ENCODE data around the gene FBN1.

FBN1 gene

DNA sequence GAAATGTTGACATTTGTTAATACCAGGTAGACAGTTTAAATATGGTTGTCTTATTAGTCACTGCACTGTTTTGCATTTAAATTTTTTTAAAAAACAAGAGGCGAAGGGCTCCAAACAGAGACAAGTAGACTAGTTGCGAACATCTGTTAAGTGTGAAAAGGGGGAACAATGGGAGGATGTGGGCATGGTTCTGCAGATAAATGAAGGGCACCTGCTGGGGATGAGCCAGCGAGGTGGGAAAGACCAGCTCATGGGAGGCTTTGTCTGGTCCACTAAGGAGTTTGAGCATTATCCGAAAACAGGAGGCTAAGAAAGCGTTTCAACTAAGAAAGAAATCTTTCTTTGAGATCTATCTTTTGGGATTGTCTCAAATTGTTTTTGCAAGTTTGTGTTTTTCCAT lies 72.7 kb downstream of the FBN1 start:
- H3K4me3 ChIP-seq (ENCODE audit: low read length), result no peak overlapping the region
- TF ChIP-seq ZNF274 (IDR thresholded peaks at IDR 0.05; ENCODE audit: low read depth, low read length), result no peak

DNA sequence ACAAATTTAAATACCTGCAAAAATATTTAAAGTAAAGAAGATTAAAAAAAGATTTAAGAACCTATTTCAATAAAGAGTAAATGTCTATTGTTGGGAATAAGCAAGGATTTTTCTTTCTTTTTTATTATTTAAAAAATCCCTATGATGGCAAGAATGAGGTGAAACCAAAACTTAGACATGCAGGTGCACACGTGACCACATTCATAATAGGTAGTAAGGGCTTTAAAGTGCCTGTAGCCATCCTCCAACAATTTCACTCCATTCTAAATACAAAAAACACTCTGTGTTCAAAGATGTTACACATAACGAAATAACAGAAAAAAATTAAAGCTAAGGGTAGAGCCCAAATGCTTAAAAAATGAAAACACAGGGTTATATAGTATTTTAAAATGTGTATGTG lies 74.0 kb downstream of the FBN1 start:
- TF ChIP-seq ZNF274 (IDR thresholded peaks at IDR 0.05; ENCODE audit: low read depth, low read length), result no peak
- no peak overlapping the region for H3K4me3 ChIP-seq (ENCODE audit: low read length)

GRCh38 chr15:48570822-48571221 lies 74.7 kb downstream of the FBN1 start:
- TF ChIP-seq ZNF274 (IDR thresholded peaks at IDR 0.05; ENCODE audit: low read depth, low read length), result no peak

GRCh38 chr15:48569591-48570302 lies 75.8 kb downstream of the FBN1 start:
- TF ChIP-seq ZNF274 (IDR thresholded peaks at IDR 0.05; ENCODE audit: low read depth, low read length), result no peak

More at GRCh38 chr15:48570822-48571221, 74.7 kb downstream of the FBN1 start:
- no peak overlapping the region for H3K4me3 ChIP-seq (ENCODE audit: low read length)

DNA sequence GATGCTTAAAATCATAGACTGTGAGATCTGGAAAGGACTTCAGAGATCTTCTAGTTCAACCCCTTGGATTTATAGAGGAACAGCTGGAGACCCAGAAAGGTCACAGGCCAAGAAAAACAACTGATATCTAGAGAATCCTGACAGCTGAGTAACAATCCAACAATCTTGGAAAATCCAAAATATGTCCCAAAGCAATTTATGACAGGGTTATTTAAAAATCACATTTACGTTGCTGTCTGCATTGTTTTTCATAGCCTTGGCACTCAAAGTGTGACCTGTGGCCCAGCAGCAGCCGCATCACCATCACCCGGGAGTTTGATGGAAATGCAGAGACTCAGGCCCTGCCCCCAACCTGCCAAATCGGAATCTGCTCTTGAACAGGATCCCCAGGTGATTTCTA lies 78.8 kb downstream of the FBN1 start:
- no peak overlapping the region for H3K4me3 ChIP-seq (ENCODE audit: low read length)
- TF ChIP-seq ZNF274 (IDR thresholded peaks at IDR 0.05; ENCODE audit: low read depth, low read length), result no peak

More at GRCh38 chr15:48569591-48570302, 75.8 kb downstream of the FBN1 start:
- H3K4me3 ChIP-seq (ENCODE audit: low read length), result no peak overlapping the region

DNA sequence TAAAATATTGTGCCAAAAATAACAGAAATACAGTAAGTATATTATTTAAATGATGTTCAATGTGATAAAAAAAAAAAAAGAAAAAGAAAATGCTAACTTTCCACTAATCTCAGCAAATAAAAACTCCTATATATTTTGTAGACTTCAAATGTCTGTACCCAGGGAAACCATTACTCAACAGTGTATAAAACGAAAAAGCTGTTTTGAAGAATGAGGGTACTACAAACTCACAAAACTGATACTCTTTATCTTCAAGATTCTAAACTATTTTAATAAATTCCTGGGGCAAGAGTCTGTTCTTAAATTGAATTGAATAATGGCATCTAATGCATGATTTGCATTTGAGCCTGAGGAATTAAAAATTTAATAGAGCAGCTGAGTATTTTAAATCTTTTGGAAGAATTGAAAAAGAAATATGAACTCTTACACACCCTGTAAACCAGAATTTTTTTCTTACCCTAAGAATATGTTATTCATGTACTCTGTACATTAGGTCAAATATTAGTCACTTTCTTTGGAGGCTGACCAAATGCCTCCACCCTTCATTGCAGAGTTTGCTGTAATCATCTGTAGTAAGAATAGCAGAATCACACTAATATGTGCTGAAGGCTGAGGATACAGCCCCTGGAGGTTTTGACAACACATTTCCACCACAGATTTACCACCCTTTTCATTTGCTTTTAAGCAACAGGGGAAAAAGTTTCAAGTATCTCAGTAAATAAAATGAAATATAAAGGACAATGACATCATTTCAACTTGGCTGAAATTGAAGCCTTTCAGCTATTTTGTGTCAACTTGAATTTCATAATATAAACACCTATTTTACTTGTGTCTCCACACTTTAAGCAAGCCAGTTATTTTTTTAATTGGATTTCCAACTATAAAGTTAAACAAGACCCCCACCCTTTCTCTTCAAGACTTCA lies 79.7 kb downstream of the FBN1 start:
- no peak for TF ChIP-seq ZNF274 (IDR thresholded peaks at IDR 0.05; ENCODE audit: low read depth, low read length)

DNA sequence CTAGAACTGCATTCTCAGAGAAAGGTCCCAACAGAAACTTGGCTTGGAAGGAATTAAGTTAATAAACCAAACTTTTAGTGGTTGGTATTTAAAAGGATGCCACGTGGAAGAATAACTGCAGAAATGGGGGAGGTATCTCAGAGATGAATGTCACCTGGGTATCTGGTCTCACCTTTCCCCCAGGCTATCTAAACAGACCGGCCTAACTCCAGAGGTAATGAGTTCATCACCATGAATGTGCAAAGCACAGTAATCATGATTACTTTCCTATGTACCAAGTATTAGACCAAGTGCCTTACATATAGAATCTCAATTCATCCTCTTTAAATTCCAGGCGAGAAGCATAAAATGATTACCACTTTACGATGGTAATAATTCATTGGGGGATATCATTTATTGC lies 80.8 kb downstream of the FBN1 start:
- TF ChIP-seq ZNF274 (IDR thresholded peaks at IDR 0.05; ENCODE audit: low read depth, low read length), result no peak
- no peak overlapping the region for H3K4me3 ChIP-seq (ENCODE audit: low read length)

More for the DNA sequence above, 79.7 kb downstream of the FBN1 start:
- H3K4me3 ChIP-seq (ENCODE audit: low read length), result no peak overlapping the region

- no peak overlapping the region for H3K4me3 ChIP-seq (ENCODE audit: low read length)
- no peak for TF ChIP-seq ZNF274 (IDR thresholded peaks at IDR 0.05; ENCODE audit: low read depth, low read length)
Measured at GRCh38 chr15:48563934-48564333, 81.6 kb downstream of the FBN1 start.

- no peak for TF ChIP-seq ZNF274 (IDR thresholded peaks at IDR 0.05; ENCODE audit: low read depth, low read length)
- no peak overlapping the region for H3K4me3 ChIP-seq (ENCODE audit: low read length)
Measured at GRCh38 chr15:48560321-48561051, 85.0 kb downstream of the FBN1 start.

DNA sequence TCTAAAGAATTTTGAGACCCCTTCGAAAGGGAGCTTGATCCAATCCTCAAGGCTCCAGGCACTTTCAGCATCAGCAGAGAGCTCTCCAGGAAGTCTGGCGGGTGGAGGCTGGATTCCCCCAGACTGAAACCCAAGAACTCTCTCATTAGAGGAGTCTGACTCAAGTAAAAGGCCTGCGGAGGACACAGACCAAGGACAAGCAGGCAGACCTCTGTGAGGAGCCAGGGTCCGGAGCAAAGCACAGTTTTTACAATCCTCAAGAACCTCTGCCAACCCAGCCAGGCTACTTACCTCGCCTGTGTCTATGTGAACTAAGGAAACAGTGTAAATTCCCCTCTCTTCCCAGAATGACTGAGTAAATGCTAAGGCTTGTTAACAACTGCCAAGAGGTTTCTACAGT lies 86.2 kb downstream of the FBN1 start:
- TF ChIP-seq ZNF274 (IDR thresholded peaks at IDR 0.05; ENCODE audit: low read depth, low read length), result no peak
- no peak overlapping the region for H3K4me3 ChIP-seq (ENCODE audit: low read length)

- TF ChIP-seq ZNF274 (IDR thresholded peaks at IDR 0.05; ENCODE audit: low read depth, low read length), result no peak
- H3K4me3 ChIP-seq (ENCODE audit: low read length), result no peak overlapping the region
Measured at GRCh38 chr15:48558226-48558625, 87.3 kb downstream of the FBN1 start.

DNA sequence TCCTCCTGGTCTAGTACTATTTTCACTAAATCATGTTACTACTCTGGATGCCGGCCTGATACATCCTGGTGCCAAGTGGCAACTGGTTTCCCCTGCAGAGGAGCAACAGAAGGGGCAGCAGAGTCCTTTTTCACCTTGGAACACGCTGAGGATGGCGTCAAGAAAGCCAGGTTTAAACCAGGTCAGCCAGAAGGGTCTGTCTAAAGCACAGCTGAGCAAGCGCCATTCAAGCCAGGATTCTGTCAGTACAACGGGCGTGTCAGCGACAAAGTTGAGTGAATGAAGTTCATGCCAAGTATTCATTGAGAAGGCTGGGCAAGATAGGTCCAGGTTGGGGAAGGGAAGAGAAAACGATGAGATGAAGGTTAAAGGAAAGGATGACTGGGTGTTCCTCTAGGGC lies 88.2 kb downstream of the FBN1 start:
- no peak for TF ChIP-seq ZNF274 (IDR thresholded peaks at IDR 0.05; ENCODE audit: low read depth, low read length)
- H3K4me3 ChIP-seq (ENCODE audit: low read length), result no peak overlapping the region

DNA sequence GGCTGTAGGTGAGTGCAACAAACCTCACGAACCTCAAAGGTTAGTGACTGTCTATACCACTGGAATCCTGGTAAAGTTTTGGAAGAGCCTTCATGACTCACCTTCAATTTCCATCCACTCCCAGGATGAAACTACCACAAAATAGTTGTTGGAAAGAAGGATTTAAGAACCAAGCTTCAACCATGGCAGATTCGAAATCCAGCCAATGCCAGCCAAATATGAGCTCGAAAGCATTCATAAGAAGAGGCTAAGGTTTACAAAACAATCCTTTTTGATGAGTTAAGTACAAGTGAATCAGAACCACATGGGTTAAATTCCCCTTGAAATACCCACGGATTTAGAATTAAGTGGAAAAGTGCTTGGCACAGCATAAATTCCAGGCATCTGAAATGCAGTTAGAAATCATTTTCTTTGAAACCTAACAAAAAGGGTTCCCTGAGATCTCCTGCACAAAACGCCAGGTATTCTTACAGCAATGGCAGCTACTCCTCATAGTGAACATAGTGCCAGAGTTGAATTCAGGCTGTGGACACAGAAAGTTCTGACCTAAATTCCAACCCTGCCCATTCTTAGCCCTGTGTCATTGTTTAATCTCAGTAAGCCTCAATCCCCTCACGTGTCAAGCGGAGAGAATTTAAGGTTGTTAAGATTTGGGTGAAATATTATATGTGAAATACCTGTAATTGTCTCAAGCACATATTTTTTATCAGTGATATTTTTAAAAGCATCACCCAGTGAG lies 89.2 kb downstream of the FBN1 start:
- no peak overlapping the region for H3K4me3 ChIP-seq (ENCODE audit: low read length)
- TF ChIP-seq ZNF274 (IDR thresholded peaks at IDR 0.05; ENCODE audit: low read depth, low read length), result no peak
